Measurements from ENCODE around the gene ETV3L. TPM values are rescaled to one million over a fixed set of nuclear protein-coding genes. Genes with fewer than 3 reads are reported as not detected.
A peak's percentile ranks its signal among the peaks of the same experiment; 100 is the strongest.

The ETV3L gene
- not detected for total RNA-seq

- ATAC-seq (replicated peaks in 1 of 2): no peak
- peak within 1 kb of the TSS in 1 of 2 donors; percentile 20 for H3K4me3 Mint-ChIP-seq
- DNase-seq: no peak
- peaks cover 18% of the 10 kb centered on the region for H3K27me3 Mint-ChIP-seq (ENCODE audit: low read depth)
- no peaks in the 10 kb centered on the region for H3K36me3 Mint-ChIP-seq (ENCODE audit: insufficient read depth in 2 of 2)
- no peak within 1 kb of the TSS for H3K27ac Mint-ChIP-seq
- peaks cover 21% of the 10 kb centered on the region for H3K4me1 Mint-ChIP-seq (ENCODE audit: low read depth)
- no peaks in the 10 kb centered on the region for H3K9me3 Mint-ChIP-seq
Measured at GRCh38 chr1:157099633-157100009, at the start of gene ETV3L. TSS of gene ETV3L (minus strand) at chr1:157099808. CDS start at chr1:157099523, 285 bp downstream.

GRCh38 chr1:157147906-157148700, 48.5 kb upstream of the ETV3L start:
- H3K27ac Mint-ChIP-seq: no peak overlapping the region
- H3K4me1 Mint-ChIP-seq (ENCODE audit: low read depth): peaks cover 47% of the 10 kb centered on the region
- peak overlapping the region in 1 of 2 donors; percentile 7 for H3K4me3 Mint-ChIP-seq

GRCh38 chr1:157147037-157147436, 47.4 kb upstream of the ETV3L start:
- Mint-ChIP-seq H3K27ac (peak overlapping the region; percentile 0), H3K9me3 (no peaks in the 10 kb centered on the region), H3K4me3 (peak overlapping the region in 1 of 2 donors; percentile 6), H3K4me1 (ENCODE audit: low read depth) (peaks cover 56% of the 10 kb centered on the region), H3K36me3 (ENCODE audit: insufficient read depth in 2 of 2) (peaks cover 0 to 2% of the 10 kb centered on the region in 2 donors), H3K27me3 (ENCODE audit: low read depth) (no peaks in the 10 kb centered on the region)
- ATAC-seq (replicated peaks in 1 of 2): peak; percentile 58 to 63
- DNase-seq: no peak

More at GRCh38 chr1:157147906-157148700, 48.5 kb upstream of the ETV3L start:
- Mint-ChIP-seq H3K36me3 (ENCODE audit: insufficient read depth in 2 of 2) (peaks cover 0 to 2% of the 10 kb centered on the region in 2 donors), H3K9me3 (no peaks in the 10 kb centered on the region), H3K27me3 (ENCODE audit: low read depth) (no peaks in the 10 kb centered on the region)
- DNase-seq (no peak), ATAC-seq (replicated peaks in 1 of 2) (no peak)

- Mint-ChIP-seq H3K9me3 (no peaks in the 10 kb centered on the region), H3K4me1 (ENCODE audit: low read depth) (peaks cover 63% of the 10 kb centered on the region), H3K36me3 (ENCODE audit: insufficient read depth in 2 of 2) (peaks cover 0 to 2% of the 10 kb centered on the region in 2 donors), H3K4me3 (peak overlapping the region in 1 of 2 donors; percentile 2), H3K27ac (no peak overlapping the region), H3K27me3 (ENCODE audit: low read depth) (no peaks in the 10 kb centered on the region)
- peak in 1 of 2 donors; percentile 27 for ATAC-seq (replicated peaks in 1 of 2)
- DNase-seq: no peak
Measured at GRCh38 chr1:157146244-157146643, 46.6 kb upstream of the ETV3L start.

GRCh38 chr1:157145076-157145475, 45.5 kb upstream of the ETV3L start:
- H3K9me3 Mint-ChIP-seq: no peaks in the 10 kb centered on the region
- no peak overlapping the region for H3K27ac Mint-ChIP-seq
- H3K4me1 Mint-ChIP-seq (ENCODE audit: low read depth): peaks cover 63% of the 10 kb centered on the region
- DNase-seq (no peak), ATAC-seq (replicated peaks in 1 of 2) (no peak)
- H3K27me3 Mint-ChIP-seq (ENCODE audit: low read depth): no peaks in the 10 kb centered on the region
- no peak overlapping the region for H3K4me3 Mint-ChIP-seq
- peaks cover 0 to 2% of the 10 kb centered on the region in 2 donors for H3K36me3 Mint-ChIP-seq (ENCODE audit: insufficient read depth in 2 of 2)

- DNase-seq (no peak), ATAC-seq (replicated peaks in 1 of 2) (no peak)
- peaks cover 0 to 2% of the 10 kb centered on the region in 2 donors for H3K36me3 Mint-ChIP-seq (ENCODE audit: insufficient read depth in 2 of 2)
- H3K27me3 Mint-ChIP-seq (ENCODE audit: low read depth): no peaks in the 10 kb centered on the region
- H3K9me3 Mint-ChIP-seq: no peaks in the 10 kb centered on the region
- H3K4me1 Mint-ChIP-seq (ENCODE audit: low read depth): peaks cover 63% of the 10 kb centered on the region
- no peak overlapping the region for H3K27ac Mint-ChIP-seq
- no peak overlapping the region for H3K4me3 Mint-ChIP-seq
Measured at GRCh38 chr1:157144509-157144908, 44.9 kb upstream of the ETV3L start.

GRCh38 chr1:157142765-157143423, 43.3 kb upstream of the ETV3L start:
- ATAC-seq (replicated peaks in 1 of 2) (peak in 1 of 2 donors; percentile 8), DNase-seq (no peak)
- Mint-ChIP-seq H3K36me3 (ENCODE audit: insufficient read depth in 2 of 2) (peaks cover 2% of the 10 kb centered on the region in 2 donors), H3K9me3 (no peaks in the 10 kb centered on the region), H3K4me3 (no peak overlapping the region), H3K27me3 (ENCODE audit: low read depth) (no peaks in the 10 kb centered on the region), H3K4me1 (ENCODE audit: low read depth) (peaks cover 60% of the 10 kb centered on the region), H3K27ac (no peak overlapping the region)

GRCh38 chr1:157142201-157142600, 42.6 kb upstream of the ETV3L start:
- ATAC-seq (replicated peaks in 1 of 2): no peak

GRCh38 chr1:157141212-157141855, 41.7 kb upstream of the ETV3L start:
- DNase-seq (no peak), ATAC-seq (replicated peaks in 1 of 2) (no peak)
- Mint-ChIP-seq H3K36me3 (ENCODE audit: insufficient read depth in 2 of 2) (peaks cover 7 to 9% of the 10 kb centered on the region in 2 donors), H3K4me1 (ENCODE audit: low read depth) (peaks cover 57% of the 10 kb centered on the region), H3K9me3 (no peaks in the 10 kb centered on the region), H3K27ac (peak overlapping the region; percentile 1), H3K4me3 (peak overlapping the region in 1 of 2 donors; percentile 2), H3K27me3 (ENCODE audit: low read depth) (no peaks in the 10 kb centered on the region)

More at GRCh38 chr1:157142201-157142600, 42.6 kb upstream of the ETV3L start:
- Mint-ChIP-seq H3K4me1 (ENCODE audit: low read depth) (peaks cover 57% of the 10 kb centered on the region), H3K36me3 (ENCODE audit: insufficient read depth in 2 of 2) (peaks cover 4 to 9% of the 10 kb centered on the region in 2 donors), H3K4me3 (no peak overlapping the region), H3K27ac (no peak overlapping the region), H3K9me3 (no peaks in the 10 kb centered on the region), H3K27me3 (ENCODE audit: low read depth) (no peaks in the 10 kb centered on the region)
- no peak for DNase-seq

- H3K27ac Mint-ChIP-seq: peak overlapping the region; percentile 84
- peak; percentile 61 to 65 for ATAC-seq (replicated peaks in 1 of 2)
- H3K4me3 Mint-ChIP-seq: peak overlapping the region; percentile 96 to 98
- H3K4me1 Mint-ChIP-seq (ENCODE audit: low read depth): peaks cover 66% of the 10 kb centered on the region
- no peaks in the 10 kb centered on the region for H3K27me3 Mint-ChIP-seq (ENCODE audit: low read depth)
- peaks cover 14 to 17% of the 10 kb centered on the region in 2 donors for H3K36me3 Mint-ChIP-seq (ENCODE audit: insufficient read depth in 2 of 2)
- peak; percentile 47 to 54 for DNase-seq
- no peaks in the 10 kb centered on the region for H3K9me3 Mint-ChIP-seq
Measured at GRCh38 chr1:157140063-157140588, 40.5 kb upstream of the ETV3L start.

- H3K9me3 Mint-ChIP-seq: no peaks in the 10 kb centered on the region
- H3K4me3 Mint-ChIP-seq: peak overlapping the region; percentile 96 to 98
- peak overlapping the region; percentile 84 for H3K27ac Mint-ChIP-seq
- no peak for ATAC-seq (replicated peaks in 1 of 2)
- DNase-seq: no peak
- peaks cover 21 to 22% of the 10 kb centered on the region in 2 donors for H3K36me3 Mint-ChIP-seq (ENCODE audit: insufficient read depth in 2 of 2)
- H3K4me1 Mint-ChIP-seq (ENCODE audit: low read depth): peaks cover 75% of the 10 kb centered on the region
- no peaks in the 10 kb centered on the region for H3K27me3 Mint-ChIP-seq (ENCODE audit: low read depth)
Measured at GRCh38 chr1:157139052-157139715, 39.6 kb upstream of the ETV3L start.

GRCh38 chr1:157138220-157139051, 38.8 kb upstream of the ETV3L start, which contains the start of gene ETV3:
TSS of gene ETV3 (minus strand) at chr1:157138395. CDS start at chr1:157136352, 2,043 bp downstream.
- H3K27ac Mint-ChIP-seq: peak within 1 kb of the TSS; percentile 97
- H3K4me1 Mint-ChIP-seq (ENCODE audit: low read depth): peaks cover 82% of the 10 kb centered on the region

More at GRCh38 chr1:157138220-157139051, 38.8 kb upstream of the ETV3L start, which contains the start of gene ETV3:
- Mint-ChIP-seq H3K9me3 (no peaks in the 10 kb centered on the region), H3K27me3 (ENCODE audit: low read depth) (no peaks in the 10 kb centered on the region), H3K36me3 (ENCODE audit: insufficient read depth in 2 of 2) (peaks cover 25 to 27% of the 10 kb centered on the region in 2 donors), H3K4me3 (peak within 1 kb of the TSS; percentile 96 to 98)
- ATAC-seq (replicated peaks in 1 of 2): peak; percentile 78 to 83
- DNase-seq: peak; percentile 88 to 90
